DND-41 (cell line): ENCODE data around the gene SEMA5A.

Source experiments
- ATAC-seq: fragments of 200-7000 bp; cut with Tn5 transposase; 3 replicates; pipeline ENCODE4 v1.9.1; 2021; ENCODE audit warnings: low read depth; ENCODE audit not compliant: insufficient read depth
- DNase-seq: peaks from one replicate; pipeline ENCODE4 v3.0.0-alpha.2; 2020
- H2AFZ ChIP-seq: 2 replicates; pipeline ENCODE4 v1.6.0; 2012; ENCODE audit warnings: low read depth, low read length
- H3K27ac ChIP-seq: 2 replicates; pipeline ENCODE4 v1.5.1; 2012; ENCODE audit warnings: low read length, inconsistent platforms
- H3K27me3 ChIP-seq: fragments of 200-600 bp; sonication (generic); 2 replicates; pipeline ENCODE4 v1.6.0; 2012; ENCODE audit warnings: low read length, mild to moderate bottlenecking, inconsistent platforms; ENCODE audit not compliant: insufficient read depth, poor library complexity
- H3K36me3 ChIP-seq: 2 replicates; pipeline ENCODE4 v1.5.1; 2012; ENCODE audit warnings: low read length, inconsistent platforms; ENCODE audit not compliant: insufficient read depth
- H3K4me1 ChIP-seq: 2 replicates; pipeline ENCODE4 v1.5.1; 2012; ENCODE audit warnings: mild to moderate bottlenecking, low read length; ENCODE audit not compliant: insufficient read depth
- H3K4me2 ChIP-seq: 2 replicates; pipeline ENCODE4 v1.6.0; 2012; ENCODE audit warnings: mild to moderate bottlenecking, moderate library complexity, low read length, inconsistent platforms; ENCODE audit not compliant: insufficient read depth
- H3K4me3 ChIP-seq, 2 experiments: fragments of 200-600 bp in 1 of 2; shearing (Covaris generic) in 1 of 2; 2 replicates each; pipeline ENCODE4 v1.5.1; 2012 to 2016; ENCODE audit warnings: inconsistent platforms in 2 of 2, low read length in 2 of 2, mild to moderate bottlenecking in 2 of 2, low read depth in 1 of 2, moderate library complexity in 1 of 2
- H3K79me2 ChIP-seq: 2 replicates; pipeline ENCODE4 v1.6.0; 2012; ENCODE audit warnings: low read length, inconsistent platforms; ENCODE audit not compliant: insufficient read depth
- H3K9ac ChIP-seq: 2 replicates; pipeline ENCODE4 v1.6.0; 2012; ENCODE audit warnings: low read depth, mild to moderate bottlenecking, inconsistent platforms, low read length, moderate library complexity
- H3K9me3 ChIP-seq: 2 replicates; pipeline ENCODE4 v1.5.1; 2012; ENCODE audit warnings: low read length, moderate library complexity, mild to moderate bottlenecking, inconsistent platforms; ENCODE audit not compliant: insufficient read depth, severe bottlenecking
- H4K20me1 ChIP-seq: 2 replicates; pipeline ENCODE4 v1.6.0; 2012; ENCODE audit warnings: low read length; ENCODE audit not compliant: insufficient read depth
- EZH2 ChIP-seq: IDR thresholded peaks from 3 replicates; pipeline ENCODE4 v1.6.1; 2012; ENCODE audit warnings: borderline replicate concordance, low read depth, mild to moderate bottlenecking, moderate library complexity, low read length, inconsistent platforms; ENCODE audit not compliant: severe bottlenecking
- TF ChIP-seq, protein P1 (sequence below): IDR thresholded peaks from 2 replicates; pipeline ENCODE4 v1.5.1; 2012; ENCODE audit warnings: borderline replicate concordance, low read length, moderate library complexity, mild to moderate bottlenecking; ENCODE audit not compliant: poor library complexity, severe bottlenecking; ENCODE audit errors: extremely low read depth

Gene SEMA5A

GRCh38 chr5:9519537-9519936 is 26.3 kb downstream of the SEMA5A start:
- Histone ChIP-seq H3K4me2 (no peak overlapping the region), H3K27ac (no peak overlapping the region), H3K79me2 (no peaks in the 10 kb centered on the region), H3K4me1 (no peaks in the 10 kb centered on the region), H3K9ac (no peak overlapping the region), H4K20me1 (no peaks in the 10 kb centered on the region), H3K36me3 (no peaks in the 10 kb centered on the region), H3K4me3 (no peak overlapping the region), H2AFZ (no peak overlapping the region), H3K9me3 (no peaks in the 10 kb centered on the region), H3K27me3 (no peaks in the 10 kb centered on the region)
- ATAC-seq (no peak), DNase-seq (no peak)
- TF ChIP-seq EZH2: no peak
- TF ChIP-seq, protein P1, sequence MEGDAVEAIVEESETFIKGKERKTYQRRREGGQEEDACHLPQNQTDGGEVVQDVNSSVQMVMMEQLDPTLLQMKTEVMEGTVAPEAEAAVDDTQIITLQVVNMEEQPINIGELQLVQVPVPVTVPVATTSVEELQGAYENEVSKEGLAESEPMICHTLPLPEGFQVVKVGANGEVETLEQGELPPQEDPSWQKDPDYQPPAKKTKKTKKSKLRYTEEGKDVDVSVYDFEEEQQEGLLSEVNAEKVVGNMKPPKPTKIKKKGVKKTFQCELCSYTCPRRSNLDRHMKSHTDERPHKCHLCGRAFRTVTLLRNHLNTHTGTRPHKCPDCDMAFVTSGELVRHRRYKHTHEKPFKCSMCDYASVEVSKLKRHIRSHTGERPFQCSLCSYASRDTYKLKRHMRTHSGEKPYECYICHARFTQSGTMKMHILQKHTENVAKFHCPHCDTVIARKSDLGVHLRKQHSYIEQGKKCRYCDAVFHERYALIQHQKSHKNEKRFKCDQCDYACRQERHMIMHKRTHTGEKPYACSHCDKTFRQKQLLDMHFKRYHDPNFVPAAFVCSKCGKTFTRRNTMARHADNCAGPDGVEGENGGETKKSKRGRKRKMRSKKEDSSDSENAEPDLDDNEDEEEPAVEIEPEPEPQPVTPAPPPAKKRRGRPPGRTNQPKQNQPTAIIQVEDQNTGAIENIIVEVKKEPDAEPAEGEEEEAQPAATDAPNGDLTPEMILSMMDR: no peak

DNA sequence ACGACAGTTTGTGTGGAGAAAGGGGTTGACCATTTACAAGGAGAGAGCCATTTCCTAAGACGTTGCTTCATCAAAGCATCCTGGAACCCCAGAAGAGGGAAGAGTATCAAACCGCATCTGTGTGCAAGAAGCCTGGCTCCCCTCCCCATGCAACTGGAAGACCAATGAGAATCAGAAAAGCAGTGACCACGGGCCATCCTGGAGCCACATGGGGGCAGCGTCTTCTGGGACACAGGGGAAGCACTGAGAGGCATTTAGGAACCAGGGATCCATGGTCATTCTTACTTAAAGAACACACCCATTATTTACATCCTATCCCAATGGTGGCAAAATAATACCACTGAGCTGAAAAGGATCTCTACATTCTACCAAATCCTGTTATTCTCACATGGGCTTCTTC is 29.3 kb downstream of the SEMA5A start:
- DNase-seq: no peak
- Histone ChIP-seq H3K27ac (no peak overlapping the region), H3K9ac (no peak overlapping the region), H3K4me3 (no peak overlapping the region), H2AFZ (no peak overlapping the region), H4K20me1 (no peaks in the 10 kb centered on the region), H3K4me1 (no peaks in the 10 kb centered on the region), H3K9me3 (no peaks in the 10 kb centered on the region), H3K79me2 (no peaks in the 10 kb centered on the region), H3K4me2 (no peak overlapping the region), H3K36me3 (no peaks in the 10 kb centered on the region), H3K27me3 (no peaks in the 10 kb centered on the region)
- TF ChIP-seq, protein P1: no peak
- TF ChIP-seq EZH2: no peak
- no peak for ATAC-seq

GRCh38 chr5:9515436-9515835 is 30.4 kb downstream of the SEMA5A start:
- no peak overlapping the region for H3K4me2 ChIP-seq
- H3K36me3 ChIP-seq: no peaks in the 10 kb centered on the region
- no peak overlapping the region for H2AFZ ChIP-seq
- H3K27ac ChIP-seq: no peak overlapping the region
- TF ChIP-seq, protein P1: no peak
- TF ChIP-seq EZH2: no peak
- H3K27me3 ChIP-seq: no peaks in the 10 kb centered on the region
- no peaks in the 10 kb centered on the region for H3K4me1 ChIP-seq
- no peaks in the 10 kb centered on the region for H4K20me1 ChIP-seq
- ATAC-seq (no peak), DNase-seq (no peak)
- H3K79me2 ChIP-seq: no peaks in the 10 kb centered on the region
- H3K9me3 ChIP-seq: no peaks in the 10 kb centered on the region
- no peak overlapping the region for H3K4me3 ChIP-seq
- no peak overlapping the region for H3K9ac ChIP-seq

DNA sequence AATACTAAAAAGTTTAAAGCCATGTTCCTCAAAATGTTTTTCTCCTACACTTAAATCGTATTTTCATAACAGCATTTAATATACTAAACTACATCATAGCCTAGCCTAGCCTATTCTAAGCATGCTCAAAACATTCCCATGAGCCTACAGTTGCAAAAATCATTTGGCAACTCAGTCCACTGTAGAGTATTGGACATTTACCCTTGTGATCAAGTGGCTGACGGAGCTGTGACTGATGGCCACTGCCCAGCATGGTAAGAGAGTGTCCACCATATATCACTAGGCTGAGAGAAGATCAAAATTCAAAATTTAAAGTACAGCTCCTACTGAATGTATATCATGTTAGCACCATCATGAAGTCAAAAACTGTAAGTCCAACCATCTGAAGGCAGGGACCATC is 30.9 kb downstream of the SEMA5A start:
- ATAC-seq: no peak
- Histone ChIP-seq H3K4me3 (no peak overlapping the region), H3K36me3 (no peaks in the 10 kb centered on the region), H2AFZ (no peak overlapping the region), H3K9me3 (no peaks in the 10 kb centered on the region), H3K4me2 (no peak overlapping the region), H3K9ac (no peak overlapping the region), H3K4me1 (no peaks in the 10 kb centered on the region), H4K20me1 (no peaks in the 10 kb centered on the region), H3K27me3 (no peaks in the 10 kb centered on the region), H3K79me2 (no peaks in the 10 kb centered on the region), H3K27ac (no peak overlapping the region)
- DNase-seq: no peak
- TF ChIP-seq, protein P1: no peak
